NCI-H82 (cell line): ENCODE measurements around the gene PI3.
"Not testable (repeated sequence)": the region's sequence is repeated elsewhere in the genome, so short reads cannot be mapped to it uniquely, and the experiment has no call there.

Experiments used
- DNase-seq: peaks from one replicate; lab custom pipeline; 2025; lab: John Stamatoyannopoulos, UW

Gene PI3

GRCh38 chr20:45174434-45175364, at the start of gene PI3:
Gene PI3 (plus strand): TSS chr20:45174902. CDS start chr20:45174923, 21 bp downstream.
- no peak for DNase-seq

- DNase-seq, result no peak
These were observed 46.6 kb upstream of the PI3 start for GRCh38 chr20:45128099-45128498.

DNA sequence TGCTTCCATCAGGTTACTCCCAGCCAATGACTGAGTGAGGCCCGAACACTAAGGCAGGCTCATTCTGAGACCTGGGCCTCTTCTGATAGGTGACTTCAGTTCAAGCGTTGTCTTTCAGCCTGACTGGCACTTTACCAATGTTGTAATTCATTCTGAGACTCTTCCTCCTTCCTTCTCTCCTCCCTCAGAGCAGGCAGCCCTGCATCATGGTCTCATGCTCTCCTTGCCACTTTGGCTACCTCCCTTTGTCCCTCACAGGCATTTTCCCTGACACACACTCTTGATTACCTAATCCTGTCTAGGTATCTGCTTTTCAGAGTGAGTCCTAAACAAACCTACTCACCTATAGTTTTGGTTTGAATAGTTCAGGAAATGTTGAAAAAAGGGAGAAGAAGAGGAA, 37.8 kb upstream of the PI3 start:
- DNase-seq, result no peak

DNA sequence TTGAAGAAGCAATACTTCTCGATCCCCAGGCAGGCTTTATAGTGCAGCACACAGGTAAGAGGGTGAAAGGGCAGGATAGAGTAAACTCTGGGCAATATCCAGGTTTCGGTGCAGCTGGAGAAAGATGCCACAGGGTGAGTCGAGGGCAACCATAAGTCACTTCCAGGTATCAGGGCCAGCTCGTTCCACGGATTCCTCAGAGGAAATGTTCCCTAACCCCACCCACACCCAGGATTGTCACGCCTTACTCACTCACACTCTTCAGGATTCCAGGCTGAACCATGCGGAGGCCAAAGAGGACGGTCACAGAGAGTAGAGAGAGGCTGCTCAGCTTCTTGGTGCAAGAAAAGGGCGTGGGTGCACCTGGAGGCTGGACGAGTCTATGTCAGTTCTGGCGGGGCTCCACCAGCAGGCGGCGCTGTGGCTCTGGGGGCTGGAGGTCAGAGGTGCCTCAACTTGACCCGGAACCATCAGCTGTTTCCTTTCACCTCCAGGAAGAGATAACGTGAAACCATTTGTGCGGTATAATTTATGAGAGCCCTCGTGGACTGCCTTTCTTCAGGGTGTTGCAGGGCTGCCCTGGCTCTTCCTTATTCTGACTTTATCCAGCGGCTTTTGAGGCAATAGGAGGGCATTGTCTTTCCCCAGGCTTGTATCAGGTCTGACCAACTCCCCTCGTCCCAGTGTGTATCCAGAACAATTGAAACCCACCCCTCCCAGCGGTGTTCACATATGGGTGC, 36.0 kb upstream of the PI3 start:
- DNase-seq, result peak; percentile 54

- peak; percentile 98 for DNase-seq
These were observed 34.8 kb upstream of the PI3 start for GRCh38 chr20:45139733-45140375.

DNA sequence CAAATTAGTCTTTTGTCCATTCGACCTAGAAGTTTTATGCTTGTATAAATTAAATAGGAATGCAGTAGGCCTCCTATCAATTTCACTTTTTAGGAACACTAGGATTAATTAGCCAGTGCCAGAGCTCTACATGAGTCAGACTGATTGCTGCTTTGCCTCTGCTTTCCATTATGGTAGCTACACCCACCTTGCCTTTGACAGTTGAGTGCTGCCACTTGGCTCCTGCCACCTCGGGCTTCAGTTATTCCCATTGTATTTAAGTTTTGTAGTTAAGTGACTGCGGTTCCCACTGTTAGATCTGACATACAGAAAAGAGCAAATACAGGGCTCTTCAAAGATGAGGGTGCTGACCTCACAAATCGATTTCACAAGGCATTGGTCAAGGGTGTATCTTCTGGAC, 33.9 kb upstream of the PI3 start:
- no peak for DNase-seq

DNA sequence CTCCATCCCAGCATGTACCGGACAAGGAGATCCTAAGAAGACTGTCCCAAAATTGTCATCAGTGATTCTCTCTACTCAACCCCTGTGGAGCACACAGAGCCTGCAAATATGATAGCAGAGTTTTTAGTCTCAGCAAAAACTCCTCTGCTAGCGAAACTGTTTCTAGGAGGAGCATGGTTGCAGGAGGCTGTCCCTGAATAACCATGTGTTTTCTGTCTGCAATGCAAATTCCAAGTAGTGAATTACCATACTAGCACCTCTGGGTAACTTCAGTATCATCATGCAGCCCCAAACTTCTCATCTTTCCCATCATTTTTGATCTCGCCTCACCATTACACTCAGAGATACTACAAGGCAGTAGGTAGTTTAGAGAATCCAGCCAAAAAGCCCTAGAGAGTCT, 25.6 kb upstream of the PI3 start:
- DNase-seq, result no peak

DNA sequence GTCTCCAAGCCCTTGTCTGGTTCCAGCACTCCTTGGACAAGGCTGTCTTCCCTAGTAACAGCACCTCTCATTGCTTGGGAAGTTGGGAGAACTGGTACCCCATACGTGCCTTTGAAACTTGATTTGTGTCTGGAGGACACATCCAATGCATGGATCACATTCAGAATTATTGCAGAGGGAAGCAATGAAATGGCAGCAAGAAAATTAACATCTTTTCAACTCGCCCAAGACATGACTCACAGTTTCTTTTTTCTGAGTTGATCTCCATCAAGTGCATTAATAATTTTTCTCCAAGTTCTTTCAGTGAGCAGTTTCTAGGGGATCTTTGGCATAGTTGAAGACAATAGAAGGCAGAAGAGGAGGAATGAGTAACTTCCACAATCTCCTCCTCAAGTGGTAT, 22.3 kb upstream of the PI3 start:
- no peak for DNase-seq

- peak; percentile 39 for DNase-seq
These were observed 21.6 kb upstream of the PI3 start for GRCh38 chr20:45153147-45153546.

DNA sequence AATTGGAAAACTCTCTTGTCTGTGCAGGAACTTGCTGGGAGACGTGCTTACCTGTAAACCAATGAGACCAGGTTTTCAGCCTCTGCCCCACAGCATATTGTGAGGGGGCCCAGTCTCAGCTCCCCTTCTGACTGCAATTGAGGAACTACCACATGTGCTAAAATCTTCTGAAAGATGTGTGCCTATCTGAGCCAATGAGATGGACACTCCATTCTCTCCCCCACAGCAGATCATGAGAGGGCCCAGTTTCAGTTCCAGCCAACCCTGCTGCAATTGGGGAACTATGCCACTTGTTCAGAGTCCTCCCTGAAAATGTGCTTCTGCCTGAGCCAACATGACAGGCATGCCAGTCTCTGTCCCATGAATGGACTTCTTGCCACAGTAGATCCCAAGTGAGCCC, 20.9 kb upstream of the PI3 start:
- DNase-seq, result no peak

DNA sequence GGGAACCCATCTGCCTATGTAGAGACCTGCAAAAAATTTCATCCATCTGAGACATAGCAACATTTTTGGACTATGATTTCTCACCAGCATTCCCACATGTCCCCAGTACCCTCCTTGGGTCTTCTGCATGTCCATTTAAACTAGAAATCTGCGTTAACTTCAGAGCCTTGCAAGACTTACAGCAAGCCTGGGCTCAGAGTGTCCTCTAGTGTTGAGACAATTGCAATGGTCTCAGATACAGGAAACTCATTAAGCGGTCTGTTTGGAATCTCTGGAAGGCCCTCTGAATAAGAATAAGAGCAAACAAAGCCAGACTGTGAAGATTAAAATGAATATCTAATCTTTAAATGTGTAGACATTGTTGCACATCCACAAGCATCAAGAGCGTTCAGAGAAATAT, 20.5 kb upstream of the PI3 start:
- DNase-seq, result peak; percentile 16

DNA sequence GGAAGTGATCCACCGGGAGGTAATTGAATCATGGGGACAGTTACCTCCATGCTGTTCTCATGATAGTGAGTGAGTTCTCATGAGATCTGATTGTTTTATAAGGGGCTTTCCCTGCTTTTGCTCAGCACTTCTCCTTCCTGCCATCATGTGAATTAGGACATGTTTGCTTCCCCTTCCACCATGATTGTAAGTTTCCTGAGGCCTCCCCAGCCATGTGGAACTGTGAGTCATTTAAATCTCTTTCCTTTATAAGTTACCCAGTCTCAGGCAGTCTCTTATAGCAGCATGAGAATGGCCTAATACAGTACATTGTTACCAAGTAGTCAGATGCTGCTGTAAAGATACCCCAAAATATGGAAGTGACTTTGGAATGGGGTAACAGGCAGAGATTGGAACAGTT, 19.9 kb upstream of the PI3 start:
- DNase-seq, result not testable (repeated sequence)

DNA sequence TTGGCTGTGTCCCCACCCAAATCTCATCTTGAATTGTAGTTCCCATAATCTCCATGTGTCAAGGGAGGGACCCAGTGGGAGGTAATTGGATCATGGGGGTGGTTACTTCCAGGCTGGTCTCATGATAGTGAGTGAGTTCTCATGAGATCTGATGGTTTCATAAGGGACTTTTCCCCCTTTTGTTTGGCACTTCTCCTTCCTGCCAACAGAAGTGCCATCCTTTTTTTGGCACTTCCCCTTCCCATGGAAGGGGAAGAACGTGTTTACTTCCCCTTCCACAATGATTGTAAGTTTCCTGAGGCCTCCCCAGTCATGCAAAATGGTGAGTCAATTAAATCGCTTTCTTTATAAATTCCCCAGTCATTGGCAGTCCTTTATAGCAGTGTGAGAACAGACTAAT, 18.0 kb upstream of the PI3 start:
- peak; percentile 8 for DNase-seq

DNA sequence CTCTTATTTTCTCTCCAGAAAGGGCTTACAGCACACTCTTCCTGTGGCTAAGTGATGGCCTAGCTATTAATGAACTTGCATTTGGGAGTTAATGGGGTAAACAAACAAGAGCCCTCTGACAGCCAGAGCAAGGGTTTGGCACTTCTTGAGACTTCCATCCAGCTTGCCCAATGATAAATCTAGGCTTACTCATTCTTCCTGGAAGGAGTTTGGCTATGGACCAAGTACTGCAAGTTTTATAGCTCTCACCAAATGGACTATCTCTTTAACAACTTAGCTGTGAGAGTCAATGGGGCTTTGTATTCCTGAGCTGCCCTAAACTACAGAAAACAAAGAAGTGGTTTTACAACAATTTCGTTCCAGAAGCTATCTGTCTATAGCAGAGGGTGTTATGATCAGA, 16.7 kb upstream of the PI3 start:
- no peak for DNase-seq

- no peak for DNase-seq
These were observed 11.5 kb upstream of the PI3 start for GRCh38 chr20:45163083-45163803.

- no peak for DNase-seq
These were observed 9.8 kb upstream of the PI3 start for GRCh38 chr20:45164906-45165305.

DNA sequence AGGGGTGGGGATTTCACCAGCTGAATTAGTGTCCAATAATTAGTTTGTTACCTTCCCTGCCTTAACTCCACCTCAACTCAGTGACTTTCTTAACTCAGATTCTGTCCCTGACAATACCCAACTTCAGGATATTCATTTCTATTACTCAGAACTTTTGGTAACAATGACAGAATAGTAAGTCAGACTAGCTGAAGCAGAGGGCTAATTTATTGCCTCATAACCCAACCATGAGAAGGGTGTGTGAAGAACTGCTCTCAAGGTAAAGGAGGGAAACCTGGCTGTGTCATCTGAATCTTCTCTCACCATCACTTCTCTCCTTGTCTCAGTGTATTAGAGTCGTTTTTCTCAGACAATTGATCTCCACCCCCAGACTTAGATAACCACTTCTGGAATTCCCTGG, 1.2 kb upstream of the PI3 start:
- no peak for DNase-seq

DNA sequence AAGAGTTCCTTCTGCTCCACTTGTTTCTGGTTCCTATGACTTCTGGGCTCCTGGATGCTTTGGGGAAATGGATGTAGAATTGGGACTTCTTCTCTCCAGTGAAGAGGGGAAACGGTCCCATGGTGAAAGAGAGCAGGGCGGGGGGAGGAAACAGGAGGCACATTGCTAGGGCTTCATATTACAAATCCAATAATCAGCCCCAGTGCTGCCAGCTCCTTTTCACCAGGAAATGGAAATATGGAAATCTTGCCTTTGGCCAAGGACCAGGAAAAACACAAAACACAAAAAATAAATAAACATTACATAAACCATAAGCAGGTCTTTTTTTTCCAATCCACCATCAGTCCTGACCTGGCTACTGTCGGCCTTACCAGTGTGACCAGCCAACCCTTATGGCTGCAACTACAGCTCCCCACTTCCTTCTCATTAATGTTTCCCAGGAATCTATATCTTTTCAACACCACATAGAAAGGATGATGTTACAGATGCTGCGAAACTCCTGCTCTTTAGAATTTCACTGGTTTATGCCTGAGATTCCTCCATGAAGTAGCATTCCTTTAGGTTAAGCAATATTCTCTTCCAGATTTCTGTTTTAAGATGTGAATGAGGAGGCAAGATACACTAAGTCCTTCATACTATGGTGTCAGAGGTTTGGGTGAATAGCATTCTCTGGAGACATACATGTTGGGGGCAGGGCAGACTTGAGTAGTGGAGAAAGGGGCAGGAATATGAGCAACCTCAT, 2.0 kb downstream of the PI3 start:
- DNase-seq, result peak; percentile 69

DNA sequence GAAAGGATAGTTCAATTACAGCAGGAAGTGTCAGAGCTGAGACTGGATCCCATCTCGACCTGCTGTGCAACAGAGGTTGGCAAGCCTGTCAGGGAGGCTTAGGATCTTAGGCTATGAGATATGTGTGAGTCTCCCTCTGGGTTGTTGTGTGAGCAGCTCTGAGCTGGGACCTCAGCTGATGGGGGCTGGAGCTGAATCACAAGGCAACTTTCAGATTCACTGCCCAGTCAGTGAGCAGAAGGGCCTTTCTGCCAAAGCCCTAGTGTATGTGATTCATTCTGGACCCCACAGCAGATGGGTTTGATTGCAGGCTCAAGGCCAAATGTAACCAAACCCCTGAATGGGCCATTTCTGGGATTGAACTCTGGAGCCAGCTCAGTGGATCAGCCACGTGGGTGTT, 4.5 kb downstream of the PI3 start:
- DNase-seq, result no peak

- DNase-seq, result peak; percentile 62
These were observed 6.9 kb downstream of the PI3 start for GRCh38 chr20:45181639-45182038.

DNA sequence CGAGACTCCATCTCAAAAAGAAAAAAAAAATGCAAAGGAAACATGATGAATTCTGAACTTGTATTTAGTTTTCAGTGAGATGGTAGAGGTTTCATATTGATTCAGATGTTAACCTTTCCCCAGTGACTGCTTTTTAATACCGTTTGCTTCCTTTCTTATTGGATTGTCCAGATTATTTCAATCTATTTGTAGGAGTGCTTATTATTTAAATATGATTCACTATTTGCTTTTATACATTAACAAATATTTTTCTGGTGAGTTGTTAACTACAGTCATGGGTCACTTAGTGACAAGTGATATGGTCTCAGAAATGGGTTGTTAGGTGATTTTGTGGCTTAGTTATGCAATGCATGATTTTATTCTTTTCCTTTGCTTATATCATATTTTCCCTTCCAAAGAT, 8.4 kb downstream of the PI3 start:
- no peak for DNase-seq
